ENCODE data around the gene RS1.

DNA sequence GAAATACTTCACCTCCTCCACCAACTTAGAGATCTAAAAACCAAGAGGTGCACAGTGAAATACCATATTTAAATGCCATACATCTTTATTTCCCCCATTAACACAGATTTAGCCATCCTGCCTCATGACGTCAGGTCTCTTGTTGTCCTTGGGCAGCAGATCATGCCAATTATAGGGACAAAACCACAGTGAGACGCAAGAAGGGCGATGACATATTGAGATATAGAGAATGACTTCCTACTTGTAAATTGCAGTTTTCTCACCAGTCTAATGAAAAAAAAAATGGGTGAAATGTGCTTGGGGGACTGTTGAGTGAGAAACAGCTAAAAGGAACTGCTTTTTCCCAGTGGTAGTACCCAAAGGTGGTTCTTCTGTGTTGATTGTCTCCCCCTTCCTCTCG lies 24.3 kb downstream of the RS1 start:
- TF ChIP-seq CTCF (IDR thresholded peaks at IDR 0.05) (no peak), POLR2A (IDR thresholded peaks at IDR 0.05; ENCODE audit: low read depth) (no peak), EP300 (IDR thresholded peaks at IDR 0.05) (no peak), POLR2AphosphoS5 (IDR thresholded peaks at IDR 0.05) (no peak)
